ENCODE data around the gene CLN5. TPM values are rescaled to one million over a fixed set of nuclear protein-coding genes. Genes with fewer than 3 reads are reported as not detected.
"Not testable (repeated sequence)": the region's sequence is repeated elsewhere in the genome, so short reads cannot be mapped to it uniquely, and the experiment has no call there.

CLN5 gene
- total and polyA plus RNA-seq, 2 experiments from 2014 or later, result 35.9 to 36.4 TPM

DNA sequence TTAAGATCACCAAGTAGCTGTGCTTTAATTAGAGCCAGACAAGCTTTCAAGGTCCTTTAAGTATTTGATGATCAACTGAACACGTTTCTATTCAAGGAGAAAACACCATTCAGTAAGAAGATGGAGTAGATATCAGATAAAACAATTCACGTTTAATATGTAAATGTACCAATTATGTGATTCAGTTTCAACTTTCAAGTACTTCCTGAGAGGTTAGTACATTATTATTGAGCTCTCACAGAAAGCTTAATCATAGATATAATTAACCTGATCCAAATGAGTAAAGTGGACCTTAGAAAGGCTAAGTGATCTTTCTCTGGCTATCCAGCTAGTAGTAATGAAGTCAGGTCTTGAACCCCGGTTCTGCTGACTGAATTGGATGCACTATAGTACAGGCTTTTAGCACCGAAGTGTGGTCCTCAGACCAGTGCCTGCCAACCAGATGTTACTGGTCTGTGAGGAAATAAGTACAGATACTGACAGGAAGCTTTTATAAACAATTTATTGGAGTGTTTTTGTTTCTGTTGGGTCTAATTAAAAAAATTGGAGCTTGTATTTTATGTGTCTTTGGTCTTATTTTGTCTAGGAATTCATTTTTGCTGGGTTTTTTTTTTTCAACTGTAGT is 10.2 kb downstream of the CLN5 start:
- no peak for DNase-seq
- Histone ChIP-seq H3K9ac (no peak overlapping the region), H3K4me1 (ENCODE audit: insufficient read depth) (peaks cover 20% of the 10 kb centered on the region; the same call in 1 of the 2 replicates), H3K36me3 (ENCODE audit: low read depth) (peaks cover 36% of the 10 kb centered on the region; the same call in 1 of the 2 replicates), H3K9me3 (ENCODE audit: low read depth) (no peaks in the 10 kb centered on the region), H3K4me3 (no peak overlapping the region), H3K4me2 (ENCODE audit: unreplicated experiment) (no peak overlapping the region), H3K27ac (no peak overlapping the region), H2AFZ (no peak overlapping the region), H3K9me2 (ENCODE audit: insufficient read depth) (no peaks in the 10 kb centered on the region), H4K20me1 (ENCODE audit: insufficient read depth) (no peaks in the 10 kb centered on the region), H3K79me2 (ENCODE audit: insufficient read depth) (peaks cover 57% of the 10 kb centered on the region), H3K27me3 (replicated peaks; ENCODE audit: insufficient read depth) (no peaks in the 10 kb centered on the region), H3F3A (ENCODE audit: insufficient read depth) (peaks cover 60% of the 10 kb centered on the region)
- 16 to 20% methylated on average over 4 of the region's 4 CpGs for WGBS, 2 experiments (ENCODE audit: low coverage in 1 of 2, low lambda C conversion rate in 2 of 2, missing lambda C conversion rate in 2 of 2)
- in situ Hi-C loops (cut with MboI), result no loop called here
- TF ChIP-seq EZH2phosphoT487 (IDR thresholded peaks at IDR 0.05; ENCODE audit: insufficient read depth, low read depth) (no peak), EZH2 (IDR thresholded peaks at IDR 0.05; ENCODE audit: insufficient read depth, poor library complexity, severe bottlenecking) (no peak)

DNA sequence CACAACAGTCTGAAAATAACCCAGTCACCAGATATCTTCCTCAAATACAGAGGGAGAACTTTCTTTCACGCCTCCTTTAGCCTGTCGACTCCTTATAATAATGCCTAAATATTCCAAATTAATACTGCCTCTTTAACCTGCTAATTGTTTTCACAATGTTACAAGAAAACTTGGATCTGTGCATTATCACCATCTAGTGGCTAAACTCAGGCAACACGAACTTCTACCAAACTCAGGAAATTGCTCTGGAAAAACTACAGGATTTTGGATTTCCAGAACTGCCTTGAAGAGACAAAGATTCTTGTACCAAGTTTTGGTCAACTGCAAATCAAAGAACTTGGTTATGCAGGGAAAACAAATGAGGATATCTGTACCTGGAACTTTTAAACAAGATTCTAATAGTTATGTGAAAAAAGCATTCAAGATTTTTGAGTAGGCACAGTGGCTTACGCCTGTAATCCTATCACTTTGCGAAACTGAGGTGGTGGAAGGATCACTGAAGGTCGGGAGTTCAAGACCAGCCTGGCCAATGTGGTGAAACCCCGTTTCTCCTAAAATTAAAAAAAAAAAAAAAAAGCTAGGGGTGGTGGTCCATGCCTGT is 10.8 kb downstream of the CLN5 start:
- H3K9me3 ChIP-seq (ENCODE audit: low read depth), result no peaks in the 10 kb centered on the region
- H2AFZ ChIP-seq, result no peak overlapping the region
- peaks cover 20% of the 10 kb centered on the region; the same call in 1 of the 2 replicates for H3K4me1 ChIP-seq (ENCODE audit: insufficient read depth)
- no peak overlapping the region for H3K4me3 ChIP-seq
- TF ChIP-seq EZH2phosphoT487 (IDR thresholded peaks at IDR 0.05; ENCODE audit: insufficient read depth, low read depth) (no peak), EZH2 (IDR thresholded peaks at IDR 0.05; ENCODE audit: insufficient read depth, poor library complexity, severe bottlenecking) (no peak)
- no peak overlapping the region for H3K27ac ChIP-seq
- H3K79me2 ChIP-seq (ENCODE audit: insufficient read depth), result peaks cover 57% of the 10 kb centered on the region
- H3K27me3 ChIP-seq (replicated peaks; ENCODE audit: insufficient read depth), result no peaks in the 10 kb centered on the region
- no peak overlapping the region for H3K9ac ChIP-seq
- WGBS, 2 experiments (ENCODE audit: low coverage in 1 of 2, low lambda C conversion rate in 2 of 2, missing lambda C conversion rate in 2 of 2), result 47 to 50% methylated on average over 7 of the region's 7 CpGs
- in situ Hi-C loops (cut with MboI), result no loop called here
- H3F3A ChIP-seq (ENCODE audit: insufficient read depth), result peaks cover 60% of the 10 kb centered on the region
- no peaks in the 10 kb centered on the region for H4K20me1 ChIP-seq (ENCODE audit: insufficient read depth)
- H3K36me3 ChIP-seq (ENCODE audit: low read depth), result peaks cover 41% of the 10 kb centered on the region; the same call in 1 of the 2 replicates
- peak; percentile 66 for DNase-seq
- no peak overlapping the region for H3K4me2 ChIP-seq (ENCODE audit: unreplicated experiment)
- no peaks in the 10 kb centered on the region for H3K9me2 ChIP-seq (ENCODE audit: insufficient read depth)

DNA sequence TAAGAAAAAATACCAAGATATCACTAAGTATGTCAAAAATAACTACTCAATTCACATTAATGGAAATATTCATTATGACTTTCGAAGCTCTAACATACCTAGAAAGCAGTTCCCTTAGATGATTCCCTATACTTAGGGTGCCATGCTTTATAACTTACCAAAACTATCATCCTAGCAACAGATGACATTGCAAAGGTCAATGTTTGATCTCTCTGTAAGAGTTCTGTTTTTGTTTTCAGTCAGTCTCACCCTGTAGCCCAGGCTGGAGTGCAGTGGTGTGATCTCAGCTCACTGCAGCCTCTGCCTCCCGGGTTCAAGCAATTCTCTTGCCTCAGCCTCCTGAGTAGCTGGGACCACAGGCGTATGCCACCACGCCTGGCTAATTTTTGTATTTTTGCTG is 16.5 kb downstream of the CLN5 start:
- H3K4me1 ChIP-seq (ENCODE audit: insufficient read depth); H3K27me3 ChIP-seq (replicated peaks; ENCODE audit: insufficient read depth); H3K4me3 ChIP-seq; DNase-seq; H3K9me2 ChIP-seq (ENCODE audit: insufficient read depth); H4K20me1 ChIP-seq (ENCODE audit: insufficient read depth); H3K9me3 ChIP-seq (ENCODE audit: low read depth); H3K27ac ChIP-seq; H2AFZ ChIP-seq; H3K4me2 ChIP-seq (ENCODE audit: unreplicated experiment); H3K9ac ChIP-seq; in situ Hi-C loops (cut with MboI): not testable (repeated sequence)
- H3K79me2 ChIP-seq (ENCODE audit: insufficient read depth), result peaks cover 99% of the 10 kb centered on the region
- 88 to 99% methylated on average over 4 of the region's 4 CpGs for WGBS, 2 experiments (ENCODE audit: low coverage in 1 of 2, low lambda C conversion rate in 2 of 2, missing lambda C conversion rate in 2 of 2)
- H3K36me3 ChIP-seq (ENCODE audit: low read depth), result peaks cover 49% of the 10 kb centered on the region
- peaks cover 17% of the 10 kb centered on the region; the same call in 1 of the 2 replicates for H3F3A ChIP-seq (ENCODE audit: insufficient read depth)

DNA sequence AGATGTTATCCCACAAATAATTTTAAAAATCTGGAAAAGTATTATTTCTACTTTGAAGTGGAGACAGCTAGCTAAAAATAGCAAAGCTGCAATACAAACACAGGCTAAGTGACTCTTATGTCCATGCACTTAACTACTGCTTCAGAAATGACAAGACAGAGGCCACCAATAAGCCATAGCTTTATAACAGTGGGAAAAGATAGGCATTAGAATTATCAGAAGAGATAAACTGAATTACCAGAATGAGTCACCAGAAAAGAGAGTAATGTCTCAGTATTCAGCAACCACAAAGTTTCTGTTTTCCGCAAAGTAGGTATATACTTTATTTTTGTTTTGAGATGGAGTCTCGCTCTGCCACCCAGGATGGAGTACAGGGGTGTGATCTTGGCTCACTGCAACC is 17.1 kb downstream of the CLN5 start:
- WGBS, 2 experiments (ENCODE audit: low coverage in 1 of 2, low lambda C conversion rate in 2 of 2, missing lambda C conversion rate in 2 of 2), result 98 to 100% methylated on average over 2 of the region's 2 CpGs
- H3K27ac ChIP-seq, result no peak overlapping the region
- H3K9me2 ChIP-seq (ENCODE audit: insufficient read depth), result no peaks in the 10 kb centered on the region
- no peak overlapping the region for H3K4me2 ChIP-seq (ENCODE audit: unreplicated experiment)
- H3K36me3 ChIP-seq (ENCODE audit: low read depth), result peaks cover 56% of the 10 kb centered on the region
- TF ChIP-seq EZH2phosphoT487 (IDR thresholded peaks at IDR 0.05; ENCODE audit: insufficient read depth, low read depth) (no peak), EZH2 (IDR thresholded peaks at IDR 0.05; ENCODE audit: insufficient read depth, poor library complexity, severe bottlenecking) (no peak)
- H3K9me3 ChIP-seq (ENCODE audit: low read depth), result no peaks in the 10 kb centered on the region
- DNase-seq, result no peak
- no peak overlapping the region for H3K9ac ChIP-seq
- H2AFZ ChIP-seq, result no peak overlapping the region
- peaks cover 12% of the 10 kb centered on the region; the same call in 1 of the 2 replicates for H3F3A ChIP-seq (ENCODE audit: insufficient read depth)
- H3K27me3 ChIP-seq (replicated peaks; ENCODE audit: insufficient read depth), result no peaks in the 10 kb centered on the region
- H3K4me3 ChIP-seq, result no peak overlapping the region
- H4K20me1 ChIP-seq (ENCODE audit: insufficient read depth), result peaks cover 10% of the 10 kb centered on the region; the same call in 1 of the 2 replicates
- H3K4me1 ChIP-seq (ENCODE audit: insufficient read depth), result 0 out of 2 replicates have a peak, but pooled peaks cover 5% of the 10 kb centered on the region
- in situ Hi-C loops (cut with MboI), result no loop called here
- H3K79me2 ChIP-seq (ENCODE audit: insufficient read depth), result peaks cover 100% of the 10 kb centered on the region

DNA sequence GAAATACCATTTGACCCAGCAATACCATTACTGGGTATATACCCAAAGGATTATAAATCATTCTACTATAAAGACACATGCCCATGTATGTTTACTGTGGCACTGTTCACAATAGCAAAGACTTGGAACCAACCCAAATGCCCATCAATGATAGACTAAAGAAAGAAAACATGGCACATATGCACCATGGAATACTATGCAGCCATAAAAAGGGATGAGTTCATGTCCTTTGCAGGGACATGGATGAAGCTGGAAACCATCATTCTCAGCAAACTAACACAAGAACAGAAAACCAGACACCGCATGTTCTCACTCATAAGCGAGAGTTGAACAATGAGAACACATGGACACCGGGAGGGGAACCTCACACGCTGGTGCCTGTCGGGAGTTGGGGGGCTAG is 17.8 kb downstream of the CLN5 start:
- H3K9ac ChIP-seq; DNase-seq; H3K4me3 ChIP-seq; H3K27me3 ChIP-seq (replicated peaks; ENCODE audit: insufficient read depth); H3F3A ChIP-seq (ENCODE audit: insufficient read depth); in situ Hi-C loops (cut with MboI); H3K4me2 ChIP-seq (ENCODE audit: unreplicated experiment); H3K9me2 ChIP-seq (ENCODE audit: insufficient read depth); H2AFZ ChIP-seq; H3K4me1 ChIP-seq (ENCODE audit: insufficient read depth); H3K9me3 ChIP-seq (ENCODE audit: low read depth); H3K27ac ChIP-seq: not testable (repeated sequence)
- H3K79me2 ChIP-seq (ENCODE audit: insufficient read depth), result peaks cover 100% of the 10 kb centered on the region
- H4K20me1 ChIP-seq (ENCODE audit: insufficient read depth), result peaks cover 14% of the 10 kb centered on the region; the same call in 1 of the 2 replicates
- H3K36me3 ChIP-seq (ENCODE audit: low read depth), result peaks cover 63% of the 10 kb centered on the region
- 97 to 100% methylated on average over 5 of the region's 5 CpGs for WGBS, 2 experiments (ENCODE audit: low coverage in 1 of 2, low lambda C conversion rate in 2 of 2, missing lambda C conversion rate in 2 of 2)

All from GM23248 (cell line).